HS-5 (cell line): ENCODE measurements around the gene WWOX.

Source experiments
- DNase-seq: peaks from one replicate; pipeline ENCODE4 v3.0.0-alpha.2; 2012; ENCODE audit warnings: low read depth

Gene WWOX

DNA sequence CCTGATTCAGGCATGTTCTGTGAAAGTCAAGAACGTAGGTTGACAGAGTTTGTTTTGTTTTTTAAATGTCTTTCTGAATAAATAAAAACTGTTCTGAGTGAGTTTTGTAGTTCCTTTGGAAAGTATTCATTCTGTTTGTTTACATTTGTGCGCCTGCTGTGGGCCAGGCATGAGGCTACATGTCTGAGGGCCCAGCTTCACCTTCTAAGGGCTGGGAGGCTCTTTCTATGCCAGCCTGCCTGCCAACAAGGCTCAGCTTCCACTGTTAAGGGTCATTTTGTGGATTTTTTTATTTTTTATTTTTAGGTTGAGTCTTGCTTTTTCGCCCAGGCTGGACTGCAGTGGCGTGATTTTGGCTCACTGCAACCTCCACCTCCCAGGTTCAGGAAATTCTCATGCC, 6.1 kb downstream of the WWOX start:
- no peak for DNase-seq

DNA sequence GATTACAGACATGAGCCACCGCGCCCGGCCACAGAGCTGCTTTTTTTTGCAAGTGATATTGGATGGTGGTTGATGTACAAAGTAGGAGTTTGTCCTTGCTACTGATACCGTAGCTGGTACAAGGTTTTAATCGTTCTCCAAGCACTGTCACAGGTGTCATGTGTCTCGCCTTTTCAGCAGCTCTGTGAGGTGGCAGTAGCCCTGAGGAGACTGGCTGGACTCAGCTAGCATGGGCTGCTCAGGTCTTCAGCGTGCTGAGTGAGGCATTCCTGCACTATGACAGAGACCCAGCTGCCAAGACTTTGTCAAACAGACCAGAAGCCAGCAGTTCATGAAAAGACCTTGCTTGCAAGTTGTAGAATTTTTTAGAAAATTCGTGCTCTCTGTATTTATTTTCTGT, 7.2 kb downstream of the WWOX start:
- DNase-seq, result no peak

DNA sequence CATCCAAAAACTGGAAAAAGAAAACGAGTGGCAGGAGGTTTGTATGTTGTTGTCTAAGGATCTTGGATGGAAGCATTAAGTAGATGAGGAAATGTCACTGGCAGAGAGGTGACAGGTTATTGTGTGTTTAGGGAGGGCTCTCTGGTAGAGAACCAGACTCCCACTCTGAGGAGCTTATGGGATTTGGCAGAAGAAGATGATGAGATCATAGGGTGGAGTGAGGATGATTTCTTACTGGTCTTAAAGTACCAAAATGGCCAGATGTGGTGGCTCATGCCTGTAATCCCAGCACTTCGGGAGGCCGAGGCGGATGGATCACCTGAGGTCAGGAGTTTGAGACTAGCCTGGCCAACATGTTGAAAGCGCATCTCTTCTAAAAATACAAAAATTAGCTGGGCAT, 9.0 kb downstream of the WWOX start:
- DNase-seq, result no peak

DNA sequence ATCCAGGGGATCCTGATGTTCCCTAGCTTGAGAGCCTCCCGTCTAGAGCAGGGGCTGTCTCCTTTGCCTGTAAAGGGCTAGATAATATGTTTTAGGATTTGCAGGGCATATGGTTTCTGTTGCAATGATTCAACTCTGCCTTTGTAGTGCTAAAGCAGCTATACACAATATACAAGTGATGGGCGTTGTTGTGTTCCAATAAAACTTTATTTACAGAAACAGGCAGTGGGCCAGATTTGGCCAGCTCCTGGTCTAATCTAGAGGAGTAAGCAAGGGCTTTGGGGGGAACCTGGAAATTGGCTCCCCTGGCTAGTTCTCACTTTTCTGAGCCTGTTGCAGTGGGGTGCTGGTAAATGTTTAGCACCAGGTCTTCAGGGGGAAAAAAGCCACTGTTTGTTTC, 13.8 kb downstream of the WWOX start:
- DNase-seq, result no peak

DNA sequence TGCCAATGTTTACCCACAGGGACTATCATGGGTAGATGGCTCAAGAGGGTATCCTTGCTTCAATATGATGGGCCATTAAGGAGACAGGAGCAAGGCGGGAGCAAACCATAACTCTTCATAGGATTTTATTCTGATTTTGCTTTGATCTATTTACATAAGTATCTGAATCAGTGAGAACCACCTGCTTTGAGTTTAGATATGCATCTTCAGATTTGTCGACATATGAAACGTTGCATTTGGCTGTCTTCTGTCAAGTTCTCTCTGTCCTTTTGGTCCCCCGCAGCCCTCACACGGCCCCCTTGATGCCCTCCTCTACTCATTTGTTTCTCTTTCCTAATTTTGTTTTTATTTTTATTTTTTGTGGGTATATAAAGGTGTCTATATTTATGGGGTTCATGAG, 16.2 kb downstream of the WWOX start:
- DNase-seq, result no peak

GRCh38 chr16:78116946-78117345, 17.5 kb downstream of the WWOX start:
- DNase-seq, result no peak

DNA sequence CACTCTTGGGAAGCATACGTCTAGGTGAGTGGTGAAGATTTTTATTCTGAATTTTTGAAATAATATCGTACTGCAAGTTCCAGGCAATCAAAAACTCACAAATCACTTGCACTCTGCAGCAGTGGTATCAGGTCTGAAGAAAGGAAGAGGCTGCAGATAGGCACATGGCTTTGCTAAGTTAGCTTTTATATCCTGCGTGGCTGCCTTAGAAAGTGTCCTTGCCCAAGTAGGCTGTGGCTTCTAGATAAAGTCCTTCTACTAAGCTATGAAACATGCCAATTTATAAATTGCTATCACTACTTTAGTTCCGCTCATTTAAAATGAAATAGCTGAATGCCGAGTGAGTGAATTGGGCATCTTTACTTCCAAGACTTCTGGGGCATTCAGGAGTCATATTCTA, 17.9 kb downstream of the WWOX start:
- no peak for DNase-seq

DNA sequence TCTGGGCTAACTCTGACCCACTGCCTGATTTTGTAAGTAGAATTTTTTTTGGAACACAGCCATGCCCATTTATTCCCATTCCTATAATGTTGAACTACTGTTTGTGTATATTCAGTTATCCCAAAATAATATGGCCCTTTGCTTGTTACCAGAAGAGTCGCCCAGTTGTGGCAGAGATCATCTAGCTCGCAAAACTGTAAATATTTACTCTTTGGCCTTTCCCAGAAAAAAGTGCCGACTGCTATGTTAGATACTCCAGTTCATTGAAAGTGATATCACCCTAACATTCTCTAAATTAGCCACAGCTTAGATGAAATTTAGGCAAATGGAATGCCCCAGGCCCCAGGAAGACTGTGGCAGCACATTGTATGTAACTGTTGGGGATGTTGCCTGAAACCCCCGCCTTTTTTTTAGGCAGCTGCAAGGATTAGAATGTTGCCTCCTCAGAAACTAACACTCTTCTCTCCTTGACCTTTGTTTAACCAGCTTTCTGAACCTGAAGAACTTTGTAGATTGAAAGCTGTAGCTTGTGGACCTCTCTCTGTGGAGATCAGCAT, 19.1 kb downstream of the WWOX start:
- DNase-seq, result no peak

GRCh38 chr16:78122774-78123315, 23.4 kb downstream of the WWOX start:
- peak; percentile 11 for DNase-seq

DNA sequence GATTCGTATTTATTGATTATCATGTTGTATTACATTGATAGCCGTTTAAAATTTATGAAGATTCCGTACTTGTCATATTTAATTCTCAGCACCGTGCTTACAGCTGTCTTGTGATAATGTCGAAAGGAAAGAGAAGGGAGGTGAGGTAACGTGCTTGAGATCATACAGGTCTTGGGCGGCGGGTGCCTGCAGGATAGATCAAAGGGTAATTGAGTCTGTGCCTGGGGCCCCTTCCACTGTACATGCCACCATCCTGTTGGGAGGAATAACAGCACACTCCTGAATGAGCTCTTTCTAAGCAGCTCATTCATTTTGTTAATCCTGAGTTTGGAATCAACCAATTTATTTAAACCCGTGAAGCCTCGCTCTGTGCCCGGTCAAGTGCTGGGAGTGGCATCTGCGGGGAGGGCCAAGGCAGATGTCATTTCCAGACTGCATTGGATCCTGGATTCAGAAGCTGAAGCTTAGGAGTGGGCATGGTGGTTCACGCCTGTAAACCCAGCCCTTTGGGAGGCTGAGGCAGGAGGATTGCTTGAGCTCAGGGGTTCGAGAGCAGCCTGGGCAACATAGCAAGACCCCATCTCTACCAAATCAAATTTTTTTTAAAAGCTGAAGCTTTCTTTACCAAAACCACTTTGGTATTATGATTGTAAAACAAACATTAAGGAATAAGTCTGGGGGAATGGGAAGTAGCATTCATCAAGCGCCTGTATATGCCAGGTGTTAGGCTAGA, 25.8 kb downstream of the WWOX start:
- DNase-seq, result no peak

DNA sequence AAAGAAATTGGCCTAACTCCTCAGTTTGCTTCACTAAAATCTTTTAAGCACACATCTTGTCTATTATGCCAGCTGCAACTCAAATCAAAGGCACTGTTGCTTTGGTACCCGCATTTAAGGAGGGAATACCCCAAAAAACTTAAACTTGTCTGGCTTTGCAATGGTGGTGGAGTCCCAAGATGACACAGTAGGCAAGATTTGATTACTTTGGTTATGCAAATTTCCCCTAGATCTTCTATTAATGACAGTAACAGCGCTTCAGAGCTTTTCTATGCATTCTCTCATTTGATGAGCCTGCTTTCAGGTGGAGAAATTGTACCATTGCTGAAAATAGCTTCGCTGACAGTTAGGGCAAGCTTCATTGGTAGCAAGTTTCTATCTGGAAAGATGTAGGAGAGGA, 27.2 kb downstream of the WWOX start:
- DNase-seq, result no peak

DNA sequence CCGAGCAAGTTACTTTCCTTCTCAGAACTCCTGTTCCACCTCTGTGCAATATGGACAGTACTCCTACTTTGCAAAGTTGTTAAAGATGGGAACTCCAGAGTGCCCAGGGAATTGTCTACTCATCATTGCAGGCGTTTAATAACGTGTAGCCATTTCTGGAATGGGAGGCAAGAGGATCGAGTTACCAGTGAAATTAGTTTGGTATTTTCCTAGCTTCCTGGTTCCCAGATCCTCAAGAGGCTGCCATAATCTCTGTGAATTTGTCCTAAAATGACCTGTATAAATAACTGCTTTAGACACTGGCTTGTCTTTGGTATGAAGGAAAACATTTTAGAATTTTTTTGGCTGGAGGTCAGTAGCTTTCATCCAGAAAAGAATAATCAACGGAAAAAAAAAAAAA, 27.7 kb downstream of the WWOX start:
- no peak for DNase-seq

- DNase-seq, result no peak
Observed at GRCh38 chr16:78128913-78129312, 29.5 kb downstream of the WWOX start.

- no peak for DNase-seq
Observed at GRCh38 chr16:78129349-78129748, 29.9 kb downstream of the WWOX start.

DNA sequence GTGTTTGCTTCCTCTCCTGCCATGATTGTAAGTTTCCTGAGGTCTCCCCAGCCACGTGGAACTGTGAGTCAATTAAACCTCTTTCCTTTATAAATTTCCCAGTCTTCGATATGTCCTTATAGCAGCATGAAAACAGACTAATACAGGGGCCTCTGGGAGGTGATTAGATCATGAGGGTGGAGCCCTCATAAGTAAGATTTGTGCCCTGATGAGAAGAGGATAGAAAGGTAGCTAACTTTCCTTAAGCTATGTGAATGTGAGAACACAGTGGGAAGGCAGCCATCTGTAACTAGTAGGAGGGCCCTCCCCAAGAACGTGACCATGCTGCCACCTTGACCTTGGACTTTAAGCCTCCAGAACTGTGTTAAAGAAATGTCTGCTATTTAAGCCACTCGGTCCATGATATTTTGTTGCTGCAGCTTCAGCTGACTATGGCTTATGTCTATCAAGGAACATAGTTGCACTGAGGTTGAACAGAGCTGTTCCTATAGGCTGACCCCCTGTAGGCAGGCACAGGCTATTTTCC, 30.7 kb downstream of the WWOX start:
- DNase-seq, result no peak

- DNase-seq, result no peak
Observed at GRCh38 chr16:78130950-78131349, 31.5 kb downstream of the WWOX start.

DNA sequence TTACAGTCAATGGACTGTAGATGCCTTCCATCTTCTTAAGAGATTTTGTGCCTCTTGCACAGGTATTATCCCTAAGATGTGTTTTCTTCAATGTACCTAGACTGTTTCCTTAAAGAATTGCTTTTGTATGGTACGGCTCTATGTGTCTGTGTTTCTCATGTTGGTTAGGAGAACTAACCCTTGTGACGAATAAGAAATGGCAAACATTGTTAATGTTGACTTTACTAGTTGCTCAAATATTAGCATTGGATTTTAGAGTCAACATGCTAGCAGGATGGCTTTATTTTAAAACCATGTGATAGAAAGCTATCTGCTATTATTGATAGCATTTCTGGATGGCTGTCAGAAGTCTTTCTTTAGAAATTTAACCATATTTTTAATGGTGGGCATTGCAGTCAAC, 34.5 kb downstream of the WWOX start:
- DNase-seq, result no peak

DNA sequence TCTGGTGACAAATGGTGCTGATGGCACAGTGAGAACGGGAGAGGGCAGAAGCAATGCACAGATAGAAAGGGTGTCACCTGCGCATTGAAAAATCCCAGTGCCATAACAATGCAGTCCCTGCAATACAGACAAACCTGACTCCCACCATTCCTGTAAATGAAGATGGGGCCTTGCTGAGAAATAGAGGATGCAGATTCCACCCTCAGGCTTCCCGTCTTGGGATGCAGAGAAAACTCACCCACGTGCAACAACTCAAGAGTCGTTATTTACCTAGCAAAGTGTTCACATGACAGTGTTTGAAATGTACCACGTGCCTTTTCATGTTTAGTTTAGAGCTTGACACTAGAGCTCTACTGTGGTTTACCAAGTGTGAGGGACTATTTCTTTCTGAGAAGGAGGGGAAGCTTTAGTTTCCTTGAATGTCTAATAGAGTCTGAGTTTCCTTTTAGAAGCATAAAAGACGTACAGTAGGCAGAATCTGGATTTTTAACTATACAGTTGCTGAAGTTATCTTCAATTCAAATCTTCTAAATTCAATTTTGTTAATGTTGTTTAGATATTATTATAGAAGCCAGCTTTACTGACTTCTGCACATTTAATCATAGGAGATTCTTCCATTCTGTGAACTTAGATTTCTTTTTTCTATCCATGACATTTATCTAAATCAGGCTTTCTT, 35.6 kb downstream of the WWOX start:
- DNase-seq, result no peak

GRCh38 chr16:78137179-78137578, 37.7 kb downstream of the WWOX start:
- DNase-seq, result no peak

DNA sequence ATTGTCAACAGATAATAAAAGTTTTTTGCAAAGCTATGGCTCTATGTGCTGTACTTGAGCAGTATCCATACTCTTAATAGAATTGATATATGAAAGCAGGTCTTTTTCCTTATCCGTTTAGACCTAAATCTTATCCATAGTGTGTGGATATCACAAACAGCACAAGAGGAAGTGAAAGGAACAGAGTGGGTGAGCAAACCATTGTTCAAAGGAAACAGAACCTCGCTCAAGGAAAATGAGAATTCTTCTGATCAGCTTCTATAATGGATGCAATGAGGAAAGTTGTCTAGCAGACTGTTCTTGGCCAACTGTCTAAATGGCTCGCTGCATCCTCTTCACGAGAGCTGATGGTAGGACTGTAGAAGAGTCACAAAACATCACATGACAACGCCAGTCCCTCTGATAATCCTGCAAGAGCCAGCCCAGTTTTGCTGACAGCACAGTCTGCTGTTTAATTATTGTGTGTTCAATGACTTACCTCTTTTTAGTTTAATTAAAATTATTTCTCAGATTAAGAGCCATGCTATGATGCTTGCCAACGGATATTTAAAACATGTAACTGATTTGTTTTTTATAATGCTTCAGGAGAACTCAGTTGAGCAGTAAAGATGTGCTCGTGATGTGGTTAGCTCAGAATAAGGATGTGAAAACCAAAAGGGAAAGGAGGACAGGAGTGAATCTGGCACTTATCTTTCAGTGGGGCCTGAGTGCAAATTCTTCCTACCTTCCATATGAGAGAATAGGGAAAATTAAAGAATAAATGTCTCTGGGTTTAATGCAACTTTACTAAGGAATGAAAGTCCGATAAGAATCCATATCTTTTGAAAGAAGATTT, 38.5 kb downstream of the WWOX start:
- no peak for DNase-seq

- DNase-seq, result no peak
Observed at GRCh38 chr16:78140818-78141466, 41.5 kb downstream of the WWOX start.

- no peak for DNase-seq
Observed at GRCh38 chr16:78142788-78143187, 43.3 kb downstream of the WWOX start.
